ENCODE results near the gene RAET1L.

DNA sequence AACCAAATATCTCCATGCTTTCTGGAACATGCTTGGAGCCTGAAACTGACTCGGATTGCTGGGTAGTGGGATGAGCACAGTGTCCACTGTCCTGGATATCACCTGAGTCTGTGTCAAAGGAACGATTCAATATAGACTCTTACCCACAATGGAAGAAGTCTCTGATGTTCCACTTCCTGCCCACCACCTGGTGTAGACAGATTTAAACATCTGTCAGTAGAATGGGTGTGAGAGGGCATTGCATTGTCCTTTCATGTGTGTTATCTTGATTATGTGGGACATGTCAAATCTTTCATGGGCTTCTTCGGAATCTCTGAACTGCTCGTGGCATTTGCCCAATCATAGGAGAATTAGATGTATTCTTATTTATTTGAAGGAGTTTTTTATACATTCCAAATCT lies 22.8 kb upstream of the RAET1L start:
- TF ChIP-seq CTCF (conservative IDR thresholded peaks at IDR 0.05 in 1 of 2, IDR thresholded peaks at IDR 0.05 in 1 of 2; ENCODE audit: extremely low read depth in 1 of 2, insufficient read depth in 1 of 2, low read depth in 1 of 2, low read length in 2 of 2) (no peak), EZH2 (IDR thresholded peaks at IDR 0.05; ENCODE audit: borderline replicate concordance, low read length) (no peak)

Data from mammary epithelial cell (primary cell).